ENCODE data around the gene S100A12.
"Not testable (repeated sequence)": the region's sequence is repeated elsewhere in the genome, so short reads cannot be mapped to it uniquely, and the experiment has no call there.

Gene S100A12

DNA sequence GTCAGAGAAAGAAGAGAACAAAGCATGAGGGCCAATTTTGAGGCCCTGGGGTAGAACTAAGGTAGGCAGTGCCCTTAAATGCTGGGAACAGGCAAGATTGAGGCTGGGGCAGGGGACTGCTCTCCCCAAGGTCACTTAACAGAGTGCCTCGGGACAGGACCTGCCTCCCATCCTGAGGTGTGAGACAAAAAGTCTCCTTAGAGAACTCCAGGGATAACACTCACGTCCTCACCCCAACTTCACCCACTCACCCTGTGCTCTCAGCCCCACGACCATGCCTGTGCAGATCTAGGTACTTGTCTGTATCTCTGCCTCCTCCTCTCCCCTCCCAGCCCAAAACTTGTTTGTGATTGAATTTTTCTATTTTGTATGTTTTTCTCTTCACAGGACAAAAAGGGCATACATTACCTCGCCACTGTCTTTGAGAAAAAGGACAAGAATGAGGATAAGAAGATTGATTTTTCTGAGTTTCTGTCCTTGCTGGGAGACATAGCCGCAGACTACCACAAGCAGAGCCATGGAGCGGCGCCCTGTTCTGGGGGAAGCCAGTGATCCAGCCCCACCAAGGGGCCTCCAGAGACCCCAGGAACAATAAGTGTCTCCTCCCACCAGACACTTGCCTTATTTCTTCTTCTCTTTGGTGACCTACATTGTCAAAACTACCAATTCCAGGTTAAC, 43.5 kb upstream of the S100A12 start:
- H4K91ac ChIP-seq (ENCODE audit: low read length); H3K27ac ChIP-seq (ENCODE audit: low read length, poor library complexity, severe bottlenecking); H2BK12ac ChIP-seq (ENCODE audit: low read length in 2 of 2); H3K4me1 ChIP-seq (ENCODE audit: control insufficient read depth, insufficient read depth, low read depth, low read length); H3K36me3 ChIP-seq (ENCODE audit: control insufficient read depth in 1 of 2, insufficient read depth in 2 of 2, low read depth in 1 of 2, low read length in 2 of 2); H3K14ac ChIP-seq (ENCODE audit: low read length in 2 of 2); H3K9ac ChIP-seq (ENCODE audit: low read length); H3K9me3 ChIP-seq (ENCODE audit: control insufficient read depth, low read length); DNase-seq; H3K23ac ChIP-seq (ENCODE audit: low read length in 2 of 2); H2BK5ac ChIP-seq (ENCODE audit: low read depth, low read length, poor library complexity, severe bottlenecking); H3K79me1 ChIP-seq (replicated peaks; ENCODE audit: low read length, poor library complexity, severe bottlenecking); H3K4me2 ChIP-seq (ENCODE audit: low read length, poor library complexity, severe bottlenecking); H2AK5ac ChIP-seq (ENCODE audit: low read length, severe bottlenecking); H2BK15ac ChIP-seq (ENCODE audit: low read depth, poor library complexity, severe bottlenecking); H3K4ac ChIP-seq (ENCODE audit: low read depth in 1 of 2, low read length in 2 of 2); H2AFZ ChIP-seq (ENCODE audit: low read depth, low read length); H3K4me3 ChIP-seq (ENCODE audit: insufficient read depth in 1 of 2, low read depth in 1 of 2, low read length in 2 of 2); H4K8ac ChIP-seq (ENCODE audit: low read length); H3K18ac ChIP-seq (ENCODE audit: low read depth in 1 of 2, low read length in 2 of 2); H2BK120ac ChIP-seq (ENCODE audit: low read depth, low read length): not testable (repeated sequence)
- H3K27me3 ChIP-seq (ENCODE audit: control insufficient read depth in 1 of 2, insufficient read depth in 1 of 2, low read length in 2 of 2), result peaks cover 3 to 23% of the 10 kb centered on the region in 2 experiments
- 52% methylated on average over 6 of the region's 7 CpGs for whole genome bisulfite sequencing

DNA sequence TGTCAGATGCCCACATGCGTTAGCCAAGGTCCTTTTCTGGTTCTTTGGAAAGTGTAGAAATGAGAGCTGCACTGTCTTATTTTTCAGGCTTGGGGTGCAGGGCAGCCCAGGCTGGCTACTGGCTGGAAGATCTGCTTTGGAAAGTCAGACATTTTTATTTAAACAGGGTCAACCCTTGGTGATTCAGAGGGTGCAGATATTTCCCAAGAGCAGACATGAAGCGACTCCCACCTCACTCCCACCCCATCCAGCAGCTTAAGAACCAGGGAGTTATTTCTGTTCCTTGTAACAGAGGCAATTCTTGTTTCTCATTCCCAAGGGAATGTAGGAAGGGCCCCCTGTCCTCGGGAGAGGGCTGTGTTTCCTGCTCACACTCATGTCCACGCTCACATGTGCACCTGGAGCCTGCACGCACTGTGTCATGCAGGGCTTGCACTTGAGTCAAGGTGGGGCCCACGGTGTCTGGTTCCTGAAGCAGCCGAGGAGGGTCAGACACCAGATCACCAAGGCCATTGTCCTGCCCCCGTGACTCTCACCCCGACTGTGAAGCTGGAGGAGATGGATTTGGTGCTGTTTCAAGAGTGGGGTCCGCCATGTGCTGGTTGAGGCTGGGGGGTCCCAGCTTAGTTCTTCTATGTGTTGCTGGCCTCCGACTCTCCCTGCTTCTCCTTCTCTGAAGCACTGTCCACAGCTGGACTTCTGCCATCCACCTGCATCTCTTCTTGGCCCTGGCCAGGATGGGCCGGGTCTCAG, 41.9 kb upstream of the S100A12 start:
- no peak overlapping the region for H3K4me2 ChIP-seq (ENCODE audit: low read length, poor library complexity, severe bottlenecking)
- H2AFZ ChIP-seq (ENCODE audit: low read depth, low read length), result no peak overlapping the region
- no peak overlapping the region for H4K91ac ChIP-seq (ENCODE audit: low read length)
- no peak overlapping the region for H3K9ac ChIP-seq (ENCODE audit: low read length)
- H3K36me3 ChIP-seq (ENCODE audit: control insufficient read depth in 1 of 2, insufficient read depth in 2 of 2, low read depth in 1 of 2, low read length in 2 of 2), result no peaks in the 10 kb centered on the region
- H3K18ac ChIP-seq (ENCODE audit: low read depth in 1 of 2, low read length in 2 of 2), result no peak overlapping the region
- peaks cover 3 to 23% of the 10 kb centered on the region in 2 experiments for H3K27me3 ChIP-seq (ENCODE audit: control insufficient read depth in 1 of 2, insufficient read depth in 1 of 2, low read length in 2 of 2)
- H3K9me3 ChIP-seq (ENCODE audit: control insufficient read depth, low read length), result no peaks in the 10 kb centered on the region
- no peaks in the 10 kb centered on the region for H3K4me1 ChIP-seq (ENCODE audit: control insufficient read depth, insufficient read depth, low read depth, low read length)
- H3K4me3 ChIP-seq (ENCODE audit: insufficient read depth in 1 of 2, low read depth in 1 of 2, low read length in 2 of 2), result no peak overlapping the region
- H2BK120ac ChIP-seq (ENCODE audit: low read depth, low read length), result no peak overlapping the region
- no peak overlapping the region for H3K23ac ChIP-seq (ENCODE audit: low read length in 2 of 2)
- 61% methylated on average over 9 of the region's 12 CpGs for WGBS
- H3K4ac ChIP-seq (ENCODE audit: low read depth in 1 of 2, low read length in 2 of 2), result no peak overlapping the region
- H3K27ac ChIP-seq (ENCODE audit: low read length, poor library complexity, severe bottlenecking), result no peak overlapping the region
- no peaks in the 10 kb centered on the region for H3K79me1 ChIP-seq (replicated peaks; ENCODE audit: low read length, poor library complexity, severe bottlenecking)
- DNase-seq, result no peak
- H2BK12ac ChIP-seq (ENCODE audit: low read length in 2 of 2), result no peak overlapping the region
- H2AK5ac ChIP-seq (ENCODE audit: low read length, severe bottlenecking), result no peak overlapping the region
- H2BK5ac ChIP-seq (ENCODE audit: low read depth, low read length, poor library complexity, severe bottlenecking), result no peak overlapping the region
- no peak overlapping the region for H3K14ac ChIP-seq (ENCODE audit: low read length in 2 of 2)
- no peak overlapping the region for H2BK15ac ChIP-seq (ENCODE audit: low read depth, poor library complexity, severe bottlenecking)
- H4K8ac ChIP-seq (ENCODE audit: low read length), result no peak overlapping the region

- Histone ChIP-seq H3K18ac (ENCODE audit: low read depth in 1 of 2, low read length in 2 of 2) (no peak within 1 kb of the TSS), H4K91ac (ENCODE audit: low read length) (no peak within 1 kb of the TSS), H3K36me3 (ENCODE audit: control insufficient read depth in 1 of 2, insufficient read depth in 2 of 2, low read depth in 1 of 2, low read length in 2 of 2) (no peaks in the 10 kb centered on the region), H2AK5ac (ENCODE audit: low read length, severe bottlenecking) (no peak within 1 kb of the TSS), H2BK12ac (ENCODE audit: low read length in 2 of 2) (no peak within 1 kb of the TSS), H2BK120ac (ENCODE audit: low read depth, low read length) (no peak within 1 kb of the TSS), H3K27ac (ENCODE audit: low read length, poor library complexity, severe bottlenecking) (no peak within 1 kb of the TSS), H2BK15ac (ENCODE audit: low read depth, poor library complexity, severe bottlenecking) (no peak within 1 kb of the TSS), H3K14ac (ENCODE audit: low read length in 2 of 2) (no peak within 1 kb of the TSS), H4K8ac (ENCODE audit: low read length) (no peak within 1 kb of the TSS), H2BK5ac (ENCODE audit: low read depth, low read length, poor library complexity, severe bottlenecking) (no peak within 1 kb of the TSS), H2AFZ (ENCODE audit: low read depth, low read length) (no peak within 1 kb of the TSS), H3K4me3 (ENCODE audit: insufficient read depth in 1 of 2, low read depth in 1 of 2, low read length in 2 of 2) (no peak within 1 kb of the TSS), H3K79me1 (replicated peaks; ENCODE audit: low read length, poor library complexity, severe bottlenecking) (no peaks in the 10 kb centered on the region), H3K23ac (ENCODE audit: low read length in 2 of 2) (no peak within 1 kb of the TSS), H3K27me3 (ENCODE audit: control insufficient read depth in 1 of 2, insufficient read depth in 1 of 2, low read length in 2 of 2) (peaks cover 3 to 23% of the 10 kb centered on the region in 2 experiments), H3K9ac (ENCODE audit: low read length) (no peak within 1 kb of the TSS), H3K4me1 (ENCODE audit: control insufficient read depth, insufficient read depth, low read depth, low read length) (no peaks in the 10 kb centered on the region), H3K4me2 (ENCODE audit: low read length, poor library complexity, severe bottlenecking) (no peak within 1 kb of the TSS), H3K4ac (ENCODE audit: low read depth in 1 of 2, low read length in 2 of 2) (no peak within 1 kb of the TSS), H3K9me3 (ENCODE audit: control insufficient read depth, low read length) (no peaks in the 10 kb centered on the region)
- WGBS, result 56% methylated on average over 6 of the region's 6 CpGs
- DNase-seq, result no peak
These were observed 40.6 kb upstream of the S100A12 start, which contains the start of gene S100A7A for GRCh38 chr1:153415850-153416570. Gene S100A7A (plus strand): TSS chr1:153416520. CDS start chr1:153418083, 1,563 bp downstream.

DNA sequence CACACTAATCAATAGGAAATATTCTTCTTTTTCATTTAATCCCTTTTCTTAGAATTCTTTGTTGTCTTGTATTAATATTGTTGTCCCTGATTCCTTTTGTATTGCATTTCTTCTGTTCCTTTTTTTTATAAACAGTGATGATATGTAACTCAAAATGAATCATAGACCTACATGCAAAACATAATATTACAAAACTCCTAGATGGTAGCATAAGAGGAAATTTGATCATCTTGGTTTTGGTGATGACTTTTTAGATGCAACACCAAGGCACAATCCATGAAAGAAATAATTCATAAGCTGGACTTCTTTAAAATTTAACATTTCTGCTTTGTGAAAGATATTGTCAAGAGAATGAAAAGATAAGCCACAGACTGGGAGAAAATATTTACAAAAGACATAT, 38.5 kb upstream of the S100A12 start:
- not testable (repeated sequence) for H2AFZ ChIP-seq (ENCODE audit: low read depth, low read length); H3K4me3 ChIP-seq (ENCODE audit: insufficient read depth in 1 of 2, low read depth in 1 of 2, low read length in 2 of 2); H3K36me3 ChIP-seq (ENCODE audit: control insufficient read depth in 1 of 2, insufficient read depth in 2 of 2, low read depth in 1 of 2, low read length in 2 of 2); H3K23ac ChIP-seq (ENCODE audit: low read length in 2 of 2); H2BK5ac ChIP-seq (ENCODE audit: low read depth, low read length, poor library complexity, severe bottlenecking); H4K91ac ChIP-seq (ENCODE audit: low read length); H3K4me1 ChIP-seq (ENCODE audit: control insufficient read depth, insufficient read depth, low read depth, low read length); H3K9me3 ChIP-seq (ENCODE audit: control insufficient read depth, low read length); H4K8ac ChIP-seq (ENCODE audit: low read length); H2BK12ac ChIP-seq (ENCODE audit: low read length in 2 of 2); H3K4me2 ChIP-seq (ENCODE audit: low read length, poor library complexity, severe bottlenecking); H3K18ac ChIP-seq (ENCODE audit: low read depth in 1 of 2, low read length in 2 of 2); H3K27me3 ChIP-seq (ENCODE audit: control insufficient read depth in 1 of 2, insufficient read depth in 1 of 2, low read length in 2 of 2); H3K9ac ChIP-seq (ENCODE audit: low read length); H3K27ac ChIP-seq (ENCODE audit: low read length, poor library complexity, severe bottlenecking); DNase-seq; H2BK120ac ChIP-seq (ENCODE audit: low read depth, low read length); H3K14ac ChIP-seq (ENCODE audit: low read length in 2 of 2); H2AK5ac ChIP-seq (ENCODE audit: low read length, severe bottlenecking); H3K4ac ChIP-seq (ENCODE audit: low read depth in 1 of 2, low read length in 2 of 2); H3K79me1 ChIP-seq (replicated peaks; ENCODE audit: low read length, poor library complexity, severe bottlenecking); H2BK15ac ChIP-seq (ENCODE audit: low read depth, poor library complexity, severe bottlenecking)

Measured in mesenchymal stem cell (in vitro differentiated cells and primary cell).